Activated CD8-positive, alpha-beta T cell treated with anti-CD3 and anti-CD28 coated beads for 36 hours (primary cell): ENCODE data around the gene C3orf49. TPM values are rescaled to one million over a fixed set of nuclear protein-coding genes. Genes with fewer than 3 reads are reported as not detected.

Source experiments
- ATAC-seq: fragments of 200-7000 bp; cut with Tn5 transposase; one replicate; pipeline ENCODE4 v1.10.0; 2021; ENCODE audit warnings: mild to moderate bottlenecking, moderate library complexity
- CTCF ChIA-PET: fragments of 350-600 bp; sonication (Branson Sonifier 250); formaldehyde crosslinking; loops from one replicate; lab custom pipeline; 2021; ENCODE audit warnings: antibody characterized with exemption; lab: Charles Lee
- POLR2A ChIA-PET: fragments of 350-600 bp; sonication (Branson Sonifier 250); formaldehyde crosslinking; loops from one replicate; lab custom pipeline; 2021; ENCODE audit warnings: antibody characterized with exemption; lab: Charles Lee
- DNase-seq: peaks from one replicate; pipeline ENCODE4 v3.0.0-alpha.2; 2020
- H3K27ac Mint-ChIP-seq: one replicate; pipeline ENCODE4 v1.8.0; 2021; ENCODE audit warnings: mild to moderate bottlenecking, mixed read lengths
- H3K27me3 Mint-ChIP-seq: one replicate; pipeline ENCODE4 v1.8.0; 2021; ENCODE audit warnings: mixed read lengths
- H3K36me3 Mint-ChIP-seq: one replicate; pipeline ENCODE4 v1.8.0; 2021; ENCODE audit warnings: low read depth, mixed read lengths
- H3K4me1 Mint-ChIP-seq: one replicate; pipeline ENCODE4 v1.8.0; 2021; ENCODE audit warnings: low read depth, mixed read lengths
- H3K4me3 Mint-ChIP-seq: one replicate; pipeline ENCODE4 v1.8.0; 2021; ENCODE audit warnings: mild to moderate bottlenecking, moderate library complexity, mixed read lengths
- H3K9me3 Mint-ChIP-seq: one replicate; pipeline ENCODE4 v1.8.0; 2021; ENCODE audit warnings: mixed read lengths
- CTCF ChIP-seq: fragments of 200-600 bp; IDR thresholded peaks from one replicate; pipeline ENCODE4 v1.8.0; 2022; ENCODE audit warnings: antibody characterized with exemption, mild to moderate bottlenecking
- intact Hi-C: fragments of 100-400 bp; cut with micrococcal nuclease; formaldehyde crosslinking; loops from one replicate; pipeline ENCODE4 v1.10.0; 2022
- total RNA-seq, 2 experiments: library from RNA; stranded (reverse); gene quantifications; one replicate each; pipeline ENCODE4 v1.2.3, GENCODE V29; 2021

The C3orf49 gene
- total RNA-seq, 2 experiments from 2014 or later: not detected

DNA sequence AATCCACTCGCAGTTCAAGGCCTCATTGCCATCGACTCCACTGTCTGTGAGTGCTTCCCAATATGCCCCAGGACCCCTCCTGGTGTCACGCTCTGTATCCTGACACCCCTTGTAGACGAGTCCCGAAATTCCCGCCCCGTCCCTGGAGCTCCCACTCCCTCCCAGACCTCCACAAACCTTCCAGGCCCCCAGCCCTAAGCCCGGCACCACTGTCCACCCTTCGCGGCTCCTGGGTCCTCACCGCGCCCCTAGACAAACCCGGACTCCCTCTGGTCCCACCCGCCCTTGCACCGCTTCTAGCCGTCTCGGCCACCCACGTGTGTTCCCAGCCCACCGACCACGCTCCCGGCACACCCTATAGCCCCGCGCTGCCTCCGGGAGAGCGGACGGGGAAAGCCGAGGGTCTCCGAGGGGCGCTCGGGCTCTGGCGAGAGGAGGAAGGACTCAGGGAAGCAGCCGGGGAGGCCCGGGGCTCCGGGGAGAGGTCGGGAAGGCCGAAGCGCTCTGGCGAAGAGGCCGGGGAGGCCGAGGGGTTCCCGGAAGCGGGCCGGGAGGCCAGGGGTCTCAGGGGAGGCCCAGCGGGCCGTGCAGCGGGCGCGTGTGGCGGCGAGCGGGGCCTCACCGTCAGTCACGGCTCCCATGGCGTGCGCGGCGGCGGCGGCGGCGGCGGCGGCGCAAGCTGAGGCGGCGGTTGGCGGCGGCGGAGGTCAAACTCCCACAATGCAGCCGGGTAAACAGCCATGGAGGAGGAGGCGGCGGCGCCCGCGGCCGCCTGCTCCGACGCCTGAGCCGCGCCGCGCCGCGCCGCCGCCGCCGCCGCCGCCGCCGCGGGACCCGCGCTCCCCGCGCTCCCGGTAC, 44.3 kb downstream of the C3orf49 start, which contains the start of the genes ATXN7 and THOC7:
Gene ATXN7 (plus strand): TSS at position 718 of the 858 bp plus-strand sequence. CDS start 48,732 bp downstream, outside the sequence.
Gene THOC7 (minus strand): TSS at position 656 of the 858 bp plus-strand sequence. CDS start 15 bp downstream, at position 641.
- Mint-ChIP-seq H3K27me3 (no peaks in the 10 kb centered on the region), H3K4me1 (peaks cover 48% of the 10 kb centered on the region), H3K27ac (peak within 1 kb of the TSS; percentile 96), H3K9me3 (no peaks in the 10 kb centered on the region), H3K4me3 (peak within 1 kb of the TSS; percentile 94), H3K36me3 (peaks cover 35% of the 10 kb centered on the region)
- intact Hi-C loops: loop anchor here (5.0 kb wide), 1 partner anchor 49 kb away; the partner anchor contains the start of gene SCAANT1
- TF ChIP-seq CTCF: no peak
- POLR2A ChIA-PET: interaction anchor here (0.8 to 2.2 kb wide), 4 partner anchors 10 to 37 kb away, joined by 3 to 6 read pairs (median 4); no protein-coding TSS in a partner anchor
- CTCF ChIA-PET: no interaction called here
- ATAC-seq (peak; percentile 69), DNase-seq (peak; percentile 72)

GRCh38 chr3:63864008-63864964, 45.2 kb downstream of the C3orf49 start:
- ATAC-seq (peak; percentile 58), DNase-seq (peak; percentile 62)
- TF ChIP-seq CTCF: no peak
- Mint-ChIP-seq H3K27me3 (no peaks in the 10 kb centered on the region), H3K4me1 (peaks cover 50% of the 10 kb centered on the region), H3K27ac (peak overlapping the region; percentile 95), H3K36me3 (peaks cover 38% of the 10 kb centered on the region), H3K4me3 (peak overlapping the region; percentile 94), H3K9me3 (no peaks in the 10 kb centered on the region)
- ChIA-PET CTCF (no interaction called here), POLR2A (interaction anchor here (0.8 to 2.2 kb wide), 5 partner anchors 10 to 51 kb away, joined by 3 to 8 read pairs (median 4); no protein-coding TSS in a partner anchor)
- intact Hi-C loops: loop anchor here (5.0 kb wide), 1 partner anchor 48 kb away; the partner anchor contains the start of gene SCAANT1

DNA sequence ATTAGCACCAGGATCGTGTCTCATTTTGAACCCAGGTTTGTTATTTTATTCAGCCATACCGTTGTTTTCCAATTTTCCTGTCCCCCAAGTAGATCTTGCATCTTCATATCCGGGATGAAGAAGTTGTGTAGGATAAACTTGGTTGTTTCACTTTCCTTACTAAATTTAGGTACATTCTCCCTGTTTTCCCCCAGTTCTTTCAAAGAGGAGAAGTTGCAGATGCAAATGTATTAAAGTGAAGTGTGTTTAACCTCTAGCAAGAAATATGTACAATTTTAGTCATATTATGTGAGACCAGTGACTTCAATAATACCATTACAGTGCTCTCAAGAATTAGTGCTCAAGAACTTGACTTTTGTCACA, 45.8 kb downstream of the C3orf49 start:
- Mint-ChIP-seq H3K4me3 (peak overlapping the region; percentile 94), H3K27ac (peak overlapping the region; percentile 95), H3K36me3 (peaks cover 38% of the 10 kb centered on the region), H3K9me3 (no peaks in the 10 kb centered on the region), H3K27me3 (no peaks in the 10 kb centered on the region), H3K4me1 (peaks cover 50% of the 10 kb centered on the region)
- ChIA-PET POLR2A (interaction anchor here (1.2 kb wide), 1 partner anchor 51 kb away, joined by 8 read pairs; no protein-coding TSS in a partner anchor), CTCF (no interaction called here)
- TF ChIP-seq CTCF: no peak
- intact Hi-C loops: loop anchor here (5.0 kb wide), 1 partner anchor 47 kb away; the partner anchor contains the start of gene SCAANT1
- ATAC-seq (no peak), DNase-seq (no peak)

- ChIA-PET POLR2A (interaction anchor here (1.0 kb wide), 1 partner anchor 101 kb away, joined by 3 read pairs; no protein-coding TSS in a partner anchor), CTCF (no interaction called here)
- no peak for DNase-seq
- ATAC-seq: no peak
- Mint-ChIP-seq H3K27me3 (no peaks in the 10 kb centered on the region), H3K4me3 (no peak overlapping the region), H3K36me3 (peaks cover 36% of the 10 kb centered on the region), H3K9me3 (no peaks in the 10 kb centered on the region), H3K4me1 (peaks cover 48% of the 10 kb centered on the region), H3K27ac (no peak overlapping the region)
- intact Hi-C loops: no loop called here
- TF ChIP-seq CTCF: no peak
Observed at GRCh38 chr3:63867225-63867624, 48.1 kb downstream of the C3orf49 start.
